T-helper 1 cell treated with Interleukin-12 subunit alpha and Interleukin-12 subunit beta and Interleukin-4 antibody, amounts not matched to agents 30 μg/mL and 1 μg/mL, for 36 hours (primary cell): ENCODE data around the gene PBX3.

Experiments
- H3K27ac Mint-ChIP-seq: one replicate; pipeline ENCODE4 v1.8.0; 2021; ENCODE audit warnings: mild to moderate bottlenecking, mixed read lengths
- H3K27me3 Mint-ChIP-seq: one replicate; pipeline ENCODE4 v1.8.0; 2021; ENCODE audit warnings: low read depth, mixed read lengths
- H3K36me3 Mint-ChIP-seq: one replicate; pipeline ENCODE4 v1.8.0; 2021; ENCODE audit warnings: low read depth, mixed read lengths
- H3K4me1 Mint-ChIP-seq: one replicate; pipeline ENCODE4 v1.8.0; 2021; ENCODE audit warnings: low read depth, mixed read lengths
- H3K4me3 Mint-ChIP-seq: one replicate; pipeline ENCODE4 v1.8.0; 2021; ENCODE audit warnings: mild to moderate bottlenecking, moderate library complexity, mixed read lengths
- H3K9me3 Mint-ChIP-seq: one replicate; pipeline ENCODE4 v1.8.0; 2021; ENCODE audit warnings: mixed read lengths

Gene PBX3

GRCh38 chr9:125914411-125914810 lies 167.2 kb downstream of the PBX3 start:
- H3K27ac Mint-ChIP-seq: no peak overlapping the region
- H3K27me3 Mint-ChIP-seq: peaks cover 5% of the 10 kb centered on the region
- H3K4me1 Mint-ChIP-seq: no peaks in the 10 kb centered on the region
- no peak overlapping the region for H3K4me3 Mint-ChIP-seq
- no peaks in the 10 kb centered on the region for H3K36me3 Mint-ChIP-seq
- H3K9me3 Mint-ChIP-seq: no peaks in the 10 kb centered on the region

- Mint-ChIP-seq H3K4me3 (no peak overlapping the region), H3K9me3 (no peaks in the 10 kb centered on the region), H3K27ac (no peak overlapping the region), H3K36me3 (no peaks in the 10 kb centered on the region), H3K27me3 (peaks cover 5% of the 10 kb centered on the region), H3K4me1 (no peaks in the 10 kb centered on the region)
These were observed 168.4 kb downstream of the PBX3 start for GRCh38 chr9:125915606-125916005.

- H3K27me3 Mint-ChIP-seq: peaks cover 5% of the 10 kb centered on the region
- no peaks in the 10 kb centered on the region for H3K9me3 Mint-ChIP-seq
- H3K4me3 Mint-ChIP-seq: no peak overlapping the region
- no peaks in the 10 kb centered on the region for H3K4me1 Mint-ChIP-seq
- no peaks in the 10 kb centered on the region for H3K36me3 Mint-ChIP-seq
- H3K27ac Mint-ChIP-seq: no peak overlapping the region
These were observed 172.4 kb downstream of the PBX3 start for GRCh38 chr9:125919565-125919964.

- no peaks in the 10 kb centered on the region for H3K36me3 Mint-ChIP-seq
- no peaks in the 10 kb centered on the region for H3K9me3 Mint-ChIP-seq
- peaks cover 5% of the 10 kb centered on the region for H3K27me3 Mint-ChIP-seq
- no peaks in the 10 kb centered on the region for H3K4me1 Mint-ChIP-seq
- no peak overlapping the region for H3K4me3 Mint-ChIP-seq
- H3K27ac Mint-ChIP-seq: no peak overlapping the region
These were observed 173.2 kb downstream of the PBX3 start for GRCh38 chr9:125920402-125920801.

- H3K27me3 Mint-ChIP-seq: peaks cover 5% of the 10 kb centered on the region
- no peak overlapping the region for H3K4me3 Mint-ChIP-seq
- H3K27ac Mint-ChIP-seq: no peak overlapping the region
- no peaks in the 10 kb centered on the region for H3K4me1 Mint-ChIP-seq
- no peaks in the 10 kb centered on the region for H3K9me3 Mint-ChIP-seq
- H3K36me3 Mint-ChIP-seq: no peaks in the 10 kb centered on the region
These were observed 175.7 kb downstream of the PBX3 start for GRCh38 chr9:125922854-125923253.

- H3K4me3 Mint-ChIP-seq: no peak overlapping the region
- no peaks in the 10 kb centered on the region for H3K27me3 Mint-ChIP-seq
- H3K27ac Mint-ChIP-seq: no peak overlapping the region
- H3K36me3 Mint-ChIP-seq: no peaks in the 10 kb centered on the region
- no peaks in the 10 kb centered on the region for H3K9me3 Mint-ChIP-seq
- no peaks in the 10 kb centered on the region for H3K4me1 Mint-ChIP-seq
These were observed 177.2 kb downstream of the PBX3 start for GRCh38 chr9:125924351-125924750.

- no peaks in the 10 kb centered on the region for H3K36me3 Mint-ChIP-seq
- no peaks in the 10 kb centered on the region for H3K9me3 Mint-ChIP-seq
- no peaks in the 10 kb centered on the region for H3K27me3 Mint-ChIP-seq
- no peaks in the 10 kb centered on the region for H3K4me1 Mint-ChIP-seq
- no peak overlapping the region for H3K27ac Mint-ChIP-seq
- H3K4me3 Mint-ChIP-seq: no peak overlapping the region
These were observed 179.8 kb downstream of the PBX3 start for GRCh38 chr9:125926936-125927335.

GRCh38 chr9:125929846-125930245 lies 182.7 kb downstream of the PBX3 start:
- no peaks in the 10 kb centered on the region for H3K36me3 Mint-ChIP-seq
- no peak overlapping the region for H3K27ac Mint-ChIP-seq
- H3K4me3 Mint-ChIP-seq: no peak overlapping the region
- H3K27me3 Mint-ChIP-seq: no peaks in the 10 kb centered on the region
- no peaks in the 10 kb centered on the region for H3K9me3 Mint-ChIP-seq
- H3K4me1 Mint-ChIP-seq: no peaks in the 10 kb centered on the region

GRCh38 chr9:125931211-125931610 lies 184.0 kb downstream of the PBX3 start:
- no peaks in the 10 kb centered on the region for H3K9me3 Mint-ChIP-seq
- H3K27me3 Mint-ChIP-seq: no peaks in the 10 kb centered on the region
- H3K27ac Mint-ChIP-seq: no peak overlapping the region
- no peak overlapping the region for H3K4me3 Mint-ChIP-seq
- H3K4me1 Mint-ChIP-seq: no peaks in the 10 kb centered on the region
- no peaks in the 10 kb centered on the region for H3K36me3 Mint-ChIP-seq

GRCh38 chr9:125932012-125932411 lies 184.8 kb downstream of the PBX3 start:
- Mint-ChIP-seq H3K9me3 (no peaks in the 10 kb centered on the region), H3K36me3 (no peaks in the 10 kb centered on the region), H3K27ac (no peak overlapping the region), H3K4me1 (no peaks in the 10 kb centered on the region), H3K4me3 (no peak overlapping the region), H3K27me3 (no peaks in the 10 kb centered on the region)

- Mint-ChIP-seq H3K4me1 (no peaks in the 10 kb centered on the region), H3K9me3 (no peaks in the 10 kb centered on the region), H3K36me3 (no peaks in the 10 kb centered on the region), H3K27me3 (no peaks in the 10 kb centered on the region), H3K27ac (no peak overlapping the region), H3K4me3 (no peak overlapping the region)
These were observed 185.7 kb downstream of the PBX3 start for GRCh38 chr9:125932746-125933455.

- Mint-ChIP-seq H3K4me3 (no peak overlapping the region), H3K27ac (no peak overlapping the region), H3K9me3 (peaks cover 5% of the 10 kb centered on the region)
These were observed 195.0 kb downstream of the PBX3 start for GRCh38 chr9:125942125-125942524.

GRCh38 chr9:125943831-125944230 lies 196.7 kb downstream of the PBX3 start:
- H3K4me1 Mint-ChIP-seq: no peaks in the 10 kb centered on the region
- H3K36me3 Mint-ChIP-seq: peaks cover 3% of the 10 kb centered on the region
- peaks cover 5% of the 10 kb centered on the region for H3K9me3 Mint-ChIP-seq
- H3K27ac Mint-ChIP-seq: no peak overlapping the region
- no peak overlapping the region for H3K4me3 Mint-ChIP-seq
- H3K27me3 Mint-ChIP-seq: no peaks in the 10 kb centered on the region

More at GRCh38 chr9:125942125-125942524, 195.0 kb downstream of the PBX3 start:
- H3K4me1 Mint-ChIP-seq: no peaks in the 10 kb centered on the region
- H3K36me3 Mint-ChIP-seq: peaks cover 3% of the 10 kb centered on the region
- H3K27me3 Mint-ChIP-seq: no peaks in the 10 kb centered on the region

- Mint-ChIP-seq H3K36me3 (no peaks in the 10 kb centered on the region), H3K4me1 (no peaks in the 10 kb centered on the region), H3K4me3 (no peak overlapping the region), H3K9me3 (peaks cover 5% of the 10 kb centered on the region), H3K27ac (no peak overlapping the region), H3K27me3 (no peaks in the 10 kb centered on the region)
These were observed 199.2 kb downstream of the PBX3 start for GRCh38 chr9:125946397-125946796.

GRCh38 chr9:125948887-125949596 lies 201.9 kb downstream of the PBX3 start:
- peaks cover 5% of the 10 kb centered on the region for H3K9me3 Mint-ChIP-seq
- H3K4me3 Mint-ChIP-seq: no peak overlapping the region
- no peaks in the 10 kb centered on the region for H3K4me1 Mint-ChIP-seq
- H3K36me3 Mint-ChIP-seq: no peaks in the 10 kb centered on the region
- H3K27ac Mint-ChIP-seq: no peak overlapping the region
- no peaks in the 10 kb centered on the region for H3K27me3 Mint-ChIP-seq
